Kidney (tissue), 14 donors: Measurements from ENCODE around the gene CGB5. TPM values are rescaled to one million over a fixed set of nuclear protein-coding genes. Genes with fewer than 3 reads are reported as not detected.

Experiments
- DNase-seq, 5 donors: peaks; one replicate each; pipeline ENCODE4 v3.0.0-alpha.2; 2013 to 2020
- FAIRE-seq: peaks from 2 replicates; lab custom pipeline; 2012; peaks lifted over from hg19 to GRCh38; lab: Jason Lieb, UNC
- H3K27ac ChIP-seq, 2 donors: one replicate each; pipeline ENCODE4 v1.7.0; 2013; ENCODE audit warnings: low read depth in 2 of 2, low read length in 2 of 2, inconsistent platforms in 1 of 2
- H3K27me3 ChIP-seq: one replicate; pipeline ENCODE4 v1.7.1; 2013; ENCODE audit warnings: low read length, inconsistent platforms; ENCODE audit not compliant: control insufficient read depth, insufficient read depth
- H3K36me3 ChIP-seq, 3 donors: one replicate each; pipeline versions ENCODE4 v1.7.0 to v1.7.1; 2013; ENCODE audit warnings: low read length in 3 of 3, control low read depth in 1 of 3, inconsistent platforms in 1 of 3; ENCODE audit not compliant: insufficient read depth in 3 of 3, control insufficient read depth in 2 of 3
- H3K4me1 ChIP-seq, 3 donors: one replicate each; pipeline versions ENCODE4 v1.7.0 to v1.7.1; 2013; ENCODE audit warnings: low read length in 3 of 3, inconsistent platforms in 1 of 3, low read depth in 1 of 3; ENCODE audit not compliant: control insufficient read depth in 2 of 3, insufficient read depth in 2 of 3
- H3K4me3 ChIP-seq, 3 donors: one replicate each; pipeline versions ENCODE4 v1.7.0 to v1.8.1; 2013; ENCODE audit warnings: low read length in 3 of 3, control low read depth in 1 of 3, inconsistent platforms in 1 of 3
- H3K9ac ChIP-seq, 3 donors: one replicate each; pipeline versions ENCODE4 v1.7.0 to v1.7.1; 2013; ENCODE audit warnings: low read length in 3 of 3, control low read depth in 1 of 3, inconsistent platforms in 1 of 3
- H3K9me3 ChIP-seq, 3 donors: one replicate each; pipeline versions ENCODE4 v1.7.0 to v1.7.1; 2013; ENCODE audit warnings: low read length in 3 of 3, control low read depth in 1 of 3, inconsistent platforms in 1 of 3; ENCODE audit not compliant: control insufficient read depth in 2 of 3, insufficient read depth in 1 of 3
- CTCF ChIP-seq: IDR thresholded peaks from 3 replicates; pipeline ENCODE4 v1.5.1; 2012; ENCODE audit warnings: mild to moderate bottlenecking, moderate library complexity, borderline replicate concordance; ENCODE audit not compliant: insufficient read depth; ENCODE audit errors: extremely low read depth
- intact Hi-C: fragments of 100-400 bp; cut with DNase I; formaldehyde crosslinking; loops from one replicate; pipeline ENCODE4 v1.11.1; 2022
- microRNA-seq: library from miRNA; unstranded; fragments of <30 nt; microRNA quantifications from one replicate; pipeline ENCODE4 v1.2.0, GENCODE V29; 2020
- polyA plus RNA-seq: library from polyadenylated mRNA; stranded (reverse); fragments of 350-450 nt; fragmentation: Illumina TruSeq; extraction: RNeasy Lipid Tissue Mini Kit (QIAGEN cat#74804); gene quantifications from one replicate; pipeline ENCODE4 v1.2.3, GENCODE V29; 2014; ENCODE audit warnings: low read depth, low replicate concordance; ENCODE audit not compliant: insufficient read depth
- total RNA-seq: library from RNA; stranded (reverse); fragmentation: NEBNext Ultra II Directional; extraction: Animal tissue kit (Norgen Biotek cat#: 25700); gene quantifications from one replicate; pipeline ENCODE4 v1.2.1, GENCODE V29; 2021
- donor health status: control.
- donor health status: control.
- donor health status: control.
- donor health status: control.
- donor health status: control.
- donor health status: DM: yes; HTN: yes; CAD: no.
- donor health status: Normal renal cell carcinoma (clear cell type).

The CGB5 gene
- total and polyA plus RNA-seq, 2 donors from 2014 or later = not detected

DNA sequence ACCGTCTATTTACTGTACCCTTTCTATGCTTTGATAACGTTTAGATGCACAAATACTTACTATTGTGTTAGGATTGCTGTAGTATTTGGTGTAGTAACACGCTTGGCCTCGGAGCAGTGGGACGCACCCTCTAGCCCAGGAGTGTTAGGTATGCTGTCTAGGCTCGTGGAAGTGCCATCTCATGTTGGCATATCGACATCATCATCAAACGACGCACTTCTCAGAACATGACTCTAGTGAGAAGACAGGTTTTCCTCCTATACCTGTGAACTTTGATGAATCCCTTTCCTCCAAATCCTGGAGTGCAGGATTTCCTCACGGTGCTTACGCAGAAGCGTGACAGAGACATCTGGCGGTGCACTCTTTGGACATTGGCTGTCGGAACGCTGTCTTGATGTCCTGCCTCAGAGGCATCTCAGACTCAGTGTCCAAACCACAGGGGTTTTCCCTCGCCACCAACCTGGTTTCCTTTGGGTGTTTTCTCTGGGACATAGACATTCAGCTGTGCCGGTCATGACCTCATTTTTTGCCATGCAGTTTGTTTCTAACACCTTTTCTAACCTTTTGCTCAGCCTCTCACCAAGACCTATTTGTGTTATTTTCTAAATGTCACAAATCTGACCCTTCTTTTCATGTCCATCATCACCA, 47.9 kb downstream of the CGB5 start:
- Histone ChIP-seq H3K4me3 (no peak overlapping the region), H3K36me3 (peaks cover 11 to 34% (median 20%) of the 10 kb centered on the region in 3 donors), H3K27me3 (no peaks in the 10 kb centered on the region), H3K4me1 (peaks cover 0 to 6% (median 6%) of the 10 kb centered on the region in 3 donors), H3K9me3 (no peaks in the 10 kb centered on the region), H3K9ac (no peak overlapping the region), H3K27ac (no peak overlapping the region)
- FAIRE-seq (no peak), DNase-seq (no peak)
- TF ChIP-seq CTCF = no peak
- intact Hi-C loops = no loop called here

GRCh38 chr19:49092686-49093085, 49.0 kb downstream of the CGB5 start:
- Histone ChIP-seq H3K36me3 (peaks cover 11 to 41% (median 20%) of the 10 kb centered on the region in 3 donors), H3K27me3 (no peaks in the 10 kb centered on the region), H3K4me3 (no peak overlapping the region), H3K9me3 (no peaks in the 10 kb centered on the region), H3K4me1 (peaks cover 0 to 4% (median 1%) of the 10 kb centered on the region in 3 donors), H3K27ac (no peak overlapping the region), H3K9ac (no peak overlapping the region)
- FAIRE-seq = no peak
- intact Hi-C loops = no loop called here
- TF ChIP-seq CTCF = no peak
- no peak for DNase-seq

Small RNA genes within 50 kb of the gene (microRNA-seq; reads per million reads assigned to microRNA genes)
- not detected for gene MIR6798

Other genes starting within 250 kb of the CGB5 start
- 55.3 TPM for gene BCAT2, start 232.8 kb upstream of the CGB5 start, total RNA-seq
- 69.4 TPM for gene BCAT2, start 232.8 kb upstream of the CGB5 start, polyA plus RNA-seq
- 5.2 TPM for gene HSD17B14, start 207.4 kb upstream of the CGB5 start, total RNA-seq
- 141 TPM for gene HSD17B14, start 207.4 kb upstream of the CGB5 start, polyA plus RNA-seq
- 79.1 TPM for gene PLEKHA4, start 175.2 kb upstream of the CGB5 start, total RNA-seq
- 22.9 TPM for gene PLEKHA4, start 175.2 kb upstream of the CGB5 start, polyA plus RNA-seq
- gene PPP1R15A, start 171.4 kb upstream of the CGB5 start, total RNA-seq = 45.1 TPM
- gene PPP1R15A, start 171.4 kb upstream of the CGB5 start, polyA plus RNA-seq = 24.7 TPM
- gene TULP2, start 145.1 kb upstream of the CGB5 start, total RNA-seq = not detected
- gene TULP2, start 145.1 kb upstream of the CGB5 start, polyA plus RNA-seq = not detected
- gene NUCB1, start 143.5 kb upstream of the CGB5 start, total RNA-seq = 265 TPM
- gene NUCB1, start 143.5 kb upstream of the CGB5 start, polyA plus RNA-seq = 503 TPM
- gene DHDH, start 110.1 kb upstream of the CGB5 start, total RNA-seq = 0.60 TPM
- 26.3 TPM for gene DHDH, start 110.1 kb upstream of the CGB5 start, polyA plus RNA-seq
- 76.7 TPM for gene BAX, start 89.0 kb upstream of the CGB5 start, total RNA-seq
- gene BAX, start 89.0 kb upstream of the CGB5 start, polyA plus RNA-seq = 141 TPM
- gene FTL, start 78.5 kb upstream of the CGB5 start, total RNA-seq = 1,841 TPM
- 17,016 TPM for gene FTL, start 78.5 kb upstream of the CGB5 start, polyA plus RNA-seq
- 41.5 TPM for gene GYS1, start 50.5 kb upstream of the CGB5 start, total RNA-seq
- 23.9 TPM for gene GYS1, start 50.5 kb upstream of the CGB5 start, polyA plus RNA-seq
- 57.0 TPM for gene RUVBL2, start 50.0 kb upstream of the CGB5 start, total RNA-seq
- 83.6 TPM for gene RUVBL2, start 50.0 kb upstream of the CGB5 start, polyA plus RNA-seq
- gene LHB, start 26.8 kb upstream of the CGB5 start, total RNA-seq = not detected
- gene LHB, start 26.8 kb upstream of the CGB5 start, polyA plus RNA-seq = not detected
- not detected for gene CGB3, start 19.5 kb upstream of the CGB5 start, total RNA-seq
- gene CGB3, start 19.5 kb upstream of the CGB5 start, polyA plus RNA-seq = not detected
- gene CGB2, start 12.0 kb upstream of the CGB5 start, total RNA-seq = not detected
- not detected for gene CGB2, start 12.0 kb upstream of the CGB5 start, polyA plus RNA-seq
- not detected for gene CGB1, start 7.0 kb upstream of the CGB5 start, total RNA-seq
- gene CGB1, start 7.0 kb upstream of the CGB5 start, polyA plus RNA-seq = not detected
- gene CGB8, start 5.3 kb downstream of the CGB5 start, total RNA-seq = not detected
- gene CGB8, start 5.3 kb downstream of the CGB5 start, polyA plus RNA-seq = not detected
- gene CGB7, start 13.9 kb downstream of the CGB5 start, total RNA-seq = not detected
- not detected for gene CGB7, start 13.9 kb downstream of the CGB5 start, polyA plus RNA-seq
- gene NTF4, start 21.0 kb downstream of the CGB5 start, total RNA-seq = 0.28 TPM
- gene NTF4, start 21.0 kb downstream of the CGB5 start, polyA plus RNA-seq = not detected
- not detected for gene KCNA7, start 28.9 kb downstream of the CGB5 start, total RNA-seq
- gene KCNA7, start 28.9 kb downstream of the CGB5 start, polyA plus RNA-seq = not detected
- 203 TPM for gene SNRNP70, start 41.6 kb downstream of the CGB5 start, total RNA-seq
- gene SNRNP70, start 41.6 kb downstream of the CGB5 start, polyA plus RNA-seq = 144 TPM
- gene LIN7B, start 70.5 kb downstream of the CGB5 start, total RNA-seq = 4.7 TPM
- 9.7 TPM for gene LIN7B, start 70.5 kb downstream of the CGB5 start, polyA plus RNA-seq
- 0.82 TPM for gene C19orf73, start 75.3 kb downstream of the CGB5 start, total RNA-seq
- 3.9 TPM for gene C19orf73, start 75.3 kb downstream of the CGB5 start, polyA plus RNA-seq
- 7.1 TPM for gene PPFIA3, start 75.7 kb downstream of the CGB5 start, total RNA-seq
- gene PPFIA3, start 75.7 kb downstream of the CGB5 start, polyA plus RNA-seq = 20.0 TPM
- gene HRC, start 111.5 kb downstream of the CGB5 start, total RNA-seq = 7.0 TPM
- 4.2 TPM for gene HRC, start 111.5 kb downstream of the CGB5 start, polyA plus RNA-seq
- gene TRPM4, start 113.9 kb downstream of the CGB5 start, total RNA-seq = 89.1 TPM
- 47.6 TPM for gene TRPM4, start 113.9 kb downstream of the CGB5 start, polyA plus RNA-seq